CD14-positive monocyte (primary cell): ENCODE data around the gene NUDT13. TPM values are rescaled to one million over a fixed set of nuclear protein-coding genes. Genes with fewer than 3 reads are reported as not detected.

Experiments used
- DNase-seq, 3 donors: peaks; one replicate each; pipeline ENCODE4 v3.0.0-alpha.2; 2011 to 2022
- H2AFZ ChIP-seq: 2 replicates; pipeline ENCODE4 v1.6.0; 2012; ENCODE audit warnings: mild to moderate bottlenecking, low read depth, low read length, inconsistent platforms; ENCODE audit not compliant: insufficient read depth, poor library complexity, severe bottlenecking
- H3K27ac ChIP-seq, 2 donors: 1 replicate in 1 of 2; 2 replicates in 1 of 2; pipeline ENCODE4 v1.5.1; 2012 to 2013; ENCODE audit warnings: low read length in 2 of 2, control low read depth in 1 of 2, inconsistent platforms in 1 of 2, low read depth in 1 of 2, mild to moderate bottlenecking in 1 of 2
- H3K27me3 ChIP-seq, 2 donors: one replicate each; pipeline versions ENCODE4 v1.6.0 to v1.6.1; 2011 to 2013; ENCODE audit warnings: low read length in 2 of 2; ENCODE audit not compliant: control insufficient read depth in 2 of 2, insufficient read depth in 2 of 2
- H3K36me3 ChIP-seq, 2 donors: replicated peaks in 1 of 2; 1 replicate in 1 of 2; 2 replicates in 1 of 2; pipeline versions ENCODE4 v1.5.1 to v1.6.1; 2012 to 2013; ENCODE audit warnings: low read length in 2 of 2, control low read depth in 1 of 2, inconsistent platforms in 1 of 2, mild to moderate bottlenecking in 1 of 2; ENCODE audit not compliant: insufficient read depth in 2 of 2, control insufficient read depth in 1 of 2
- H3K4me1 ChIP-seq, 2 donors: 1 replicate in 1 of 2; 2 replicates in 1 of 2; pipeline versions ENCODE4 v1.5.1 to v1.6.1; 2012 to 2013; ENCODE audit warnings: low read length in 2 of 2, control low read depth in 1 of 2, inconsistent platforms in 1 of 2, mild to moderate bottlenecking in 1 of 2, moderate library complexity in 1 of 2; ENCODE audit not compliant: insufficient read depth in 2 of 2, control insufficient read depth in 1 of 2
- H3K4me2 ChIP-seq: replicated peaks from 2 replicates; pipeline ENCODE3; 2012; ENCODE audit warnings: low read length, moderate library complexity, mild to moderate bottlenecking; ENCODE audit not compliant: poor library complexity, severe bottlenecking; ENCODE audit errors: extremely low read depth
- H3K4me3 ChIP-seq, 3 experiments: fragments of 200-600 bp in 1 of 3; sonication (generic) in 1 of 3; replicated peaks in 1 of 3; 1 replicate in 2 of 3; 2 replicates in 1 of 3; pipeline ENCODE4 v1.5.1; 2011 to 2013; ENCODE audit warnings: low read length in 3 of 3, mild to moderate bottlenecking in 3 of 3, control low read depth in 2 of 3, low read depth in 2 of 3, inconsistent platforms in 1 of 3, moderate library complexity in 1 of 3
- H3K79me2 ChIP-seq: 2 replicates; pipeline ENCODE4 v1.6.0; 2012; ENCODE audit warnings: mild to moderate bottlenecking, control low read depth, inconsistent platforms, low read length, moderate library complexity; ENCODE audit not compliant: insufficient read depth
- H3K9ac ChIP-seq: 2 replicates; pipeline ENCODE4 v1.6.0; 2017; ENCODE audit warnings: low read length, mild to moderate bottlenecking; ENCODE audit not compliant: insufficient read depth, poor library complexity, severe bottlenecking
- H3K9me3 ChIP-seq, 2 donors: replicated peaks in 1 of 2; 1 replicate in 1 of 2; 2 replicates in 1 of 2; pipeline versions ENCODE4 v1.5.1 to v1.6.1; 2012 to 2013; ENCODE audit warnings: low read length in 2 of 2, control low read depth in 1 of 2; ENCODE audit not compliant: control insufficient read depth in 1 of 2, insufficient read depth in 1 of 2
- H4K20me1 ChIP-seq: 2 replicates; pipeline ENCODE4 v1.6.0; 2012; ENCODE audit warnings: mild to moderate bottlenecking, low read length, control low read depth, moderate library complexity; ENCODE audit not compliant: insufficient read depth
- H3K27ac Mint-ChIP-seq, 7 donors: one replicate each; pipeline ENCODE4 v1.8.0; 2020; ENCODE audit warnings: mild to moderate bottlenecking in 7 of 7, mixed read lengths in 7 of 7, moderate library complexity in 6 of 7, inconsistent platforms in 2 of 7
- H3K27me3 Mint-ChIP-seq, 3 donors: one replicate each; pipeline ENCODE4 v1.8.0; 2021 to 2022; ENCODE audit warnings: low read depth in 3 of 3, mild to moderate bottlenecking in 3 of 3, mixed read lengths in 3 of 3, moderate library complexity in 3 of 3, inconsistent platforms in 1 of 3
- H3K36me3 Mint-ChIP-seq, 2 donors: one replicate each; pipeline ENCODE4 v1.8.0; 2020; ENCODE audit warnings: mixed read lengths in 2 of 2, inconsistent platforms in 1 of 2, mild to moderate bottlenecking in 1 of 2
- H3K4me1 Mint-ChIP-seq: one replicate; pipeline ENCODE4 v1.8.0; 2020; ENCODE audit warnings: mild to moderate bottlenecking, mixed read lengths
- H3K4me3 Mint-ChIP-seq, 2 donors: one replicate each; pipeline ENCODE4 v1.8.0; 2020; ENCODE audit warnings: mild to moderate bottlenecking in 2 of 2, mixed read lengths in 2 of 2, moderate library complexity in 1 of 2
- H3K9me3 Mint-ChIP-seq, 7 donors: one replicate each; pipeline ENCODE4 v1.8.0; 2020 to 2022; ENCODE audit warnings: mixed read lengths in 7 of 7, mild to moderate bottlenecking in 6 of 7, moderate library complexity in 6 of 7, inconsistent platforms in 2 of 7
- CTCF ChIP-seq: fragments of 200-600 bp; IDR thresholded peaks from one replicate; pipeline ENCODE4 v1.8.0; 2022; ENCODE audit warnings: antibody characterized with exemption, mild to moderate bottlenecking
- WGBS: methylation state at CpG from one replicate; pipeline ENCODE4 v1.1.5; 2013; ENCODE audit warnings: missing lambda C conversion rate; ENCODE audit not compliant: insufficient coverage; 5-methylcytosine and 5-hydroxymethylcytosine counted together
- intact Hi-C, 2 donors: fragments of 100-400 bp; cut with micrococcal nuclease; formaldehyde crosslinking; loops; one replicate each; pipeline versions ENCODE4 v1.15.0 to v1.15.1; 2023
- polyA plus RNA-seq, 3 donors: library from polyadenylated mRNA; depleted of rRNA in 1 of 3; unstranded in 2 of 3; stranded (reverse) in 1 of 3; fragments of 300-500 nt in 2 of 3; fragments of >200 nt in 1 of 3; fragmentation: Illumina TruSeq in 2 of 3; gene quantifications; 1 replicate in 2 of 3; 2 replicates in 1 of 3; pipeline ENCODE4 v1.2.3, GENCODE V29; 2012 to 2021

The NUDT13 gene
- polyA plus RNA-seq, 3 donors: 0.69 to 4.5 (median 1.0) TPM

- Histone ChIP-seq H3K27me3 (no peaks in the 10 kb centered on the region), H2AFZ (peak overlapping the region; percentile 97), H3K9me3 (no peaks in the 10 kb centered on the region), H4K20me1 (peaks cover 10% of the 10 kb centered on the region), H3K4me3 (peak overlapping the region; percentile 94 to 98 (median 97)), H3K79me2 (peaks cover 70% of the 10 kb centered on the region), H3K9ac (peak overlapping the region; percentile 95), H3K36me3 (peaks cover 12 to 24% of the 10 kb centered on the region in 2 donors), H3K27ac (peak overlapping the region in 1 of 2 donors; percentile 100), H3K4me2 (peak overlapping the region; percentile 96), H3K4me1 (peaks cover 14 to 26% of the 10 kb centered on the region in 2 donors)
- intact Hi-C loops: loop anchor here (5.0 to 10.0 kb wide), 4 partner anchors 52 to 815 kb away; partner anchors contain the start of genes DNAJB12 (in 1 of the 2), DNAJC9 (in 1 of the 2), NUDT13 (in 1 of the 2) and P4HA1 (in 1 of the 2)
- TF ChIP-seq CTCF: no peak
- peaks cover 0 to 3% (median 0%) of the 10 kb centered on the region in 3 donors for H3K27me3 Mint-ChIP-seq
- peaks cover 25% of the 10 kb centered on the region for H3K4me1 Mint-ChIP-seq
- DNase-seq: no peak
- peaks cover 0 to 7% (median 0%) of the 10 kb centered on the region in 7 donors for H3K9me3 Mint-ChIP-seq
- WGBS: no CpG with 5 or more reads among the region's 2 CpGs
- peaks cover 17 to 22% of the 10 kb centered on the region in 2 donors for H3K36me3 Mint-ChIP-seq
- peak overlapping the region; percentile 99 to 100 (median 100) for H3K27ac Mint-ChIP-seq
- peak overlapping the region; percentile 98 to 99 for H3K4me3 Mint-ChIP-seq
Measured at GRCh38 chr10:73166972-73167371, 56.7 kb downstream of the NUDT13 start.

GRCh38 chr10:73167458-73167782 lies 57.2 kb downstream of the NUDT13 start:
- Mint-ChIP-seq H3K27me3 (peaks cover 0 to 3% (median 0%) of the 10 kb centered on the region in 3 donors), H3K9me3 (peaks cover 0 to 7% (median 0%) of the 10 kb centered on the region in 7 donors), H3K4me1 (peaks cover 25% of the 10 kb centered on the region), H3K36me3 (peaks cover 13 to 21% of the 10 kb centered on the region in 2 donors), H3K4me3 (peak overlapping the region; percentile 98 to 99), H3K27ac (peak overlapping the region; percentile 99 to 100 (median 100))
- Histone ChIP-seq H3K9ac (peak overlapping the region; percentile 95), H3K4me2 (peak overlapping the region; percentile 96), H3K27ac (peak overlapping the region; percentile 96 to 100), H3K27me3 (no peaks in the 10 kb centered on the region), H3K9me3 (no peaks in the 10 kb centered on the region), H3K79me2 (peaks cover 66% of the 10 kb centered on the region), H4K20me1 (peaks cover 6% of the 10 kb centered on the region), H3K36me3 (peaks cover 8 to 20% of the 10 kb centered on the region in 2 donors), H3K4me1 (peaks cover 14 to 26% of the 10 kb centered on the region in 2 donors), H3K4me3 (peak overlapping the region; percentile 94 to 98 (median 97)), H2AFZ (peak overlapping the region; percentile 97)
- no peak for TF ChIP-seq CTCF
- DNase-seq: peak in 1 of 3 donors; percentile 28
- intact Hi-C loops: loop anchor here (5.0 to 10.0 kb wide), 4 partner anchors 53 to 815 kb away; partner anchors contain the start of genes DNAJB12 (in 1 of the 2), DNAJC9 (in 1 of the 2), NUDT13 (in 1 of the 2) and P4HA1 (in 1 of the 2)
- 7% methylated on average over 4 of the region's 5 CpGs for WGBS
